A673 (cell line): ENCODE measurements around the gene SOX1. TPM values are rescaled to one million over a fixed set of nuclear protein-coding genes. Genes with fewer than 3 reads are reported as not detected.
A peak's percentile ranks its signal among the peaks of the same experiment; 100 is the strongest.

ENCODE experiments used
- BruUV-seq: library from RNA; stranded (reverse); fragments of 400-500 nt; replicated peaks from 2 replicates; lab custom pipeline; 2021; lab: Mats Ljungman, UMichigan
- CTCF ChIA-PET: fragments of 300-600 bp; sonication (Branson Sonifier 250); formaldehyde crosslinking; loops from one replicate; lab custom pipeline; 2022; ENCODE audit warnings: antibody characterized with exemption; lab: Charles Lee
- POLR2A ChIA-PET: fragments of 300-600 bp; sonication (Branson Sonifier 250); formaldehyde crosslinking; loops from one replicate; lab custom pipeline; 2022; ENCODE audit warnings: antibody characterized with exemption; ENCODE audit not compliant: low non-redundant PET; lab: Charles Lee
- DNase-seq: peaks from one replicate; pipeline ENCODE4 v3.0.0-alpha.2; 2015; ENCODE audit warnings: low spot score
- H3K27ac ChIP-seq: fragments of 200-600 bp; sonication (generic); 2 replicates; pipeline ENCODE4 v1.5.1; 2016; ENCODE audit warnings: mixed run types, low read depth, mild to moderate bottlenecking, mixed read lengths, antibody characterized with exemption, low read length; ENCODE audit not compliant: poor library complexity, severe bottlenecking
- H3K27me3 ChIP-seq: fragments of 200-600 bp; sonication (generic); replicated peaks from 2 replicates; pipeline ENCODE4 v1.6.1; 2017; ENCODE audit warnings: mixed run types, low read depth, mild to moderate bottlenecking, mixed read lengths, antibody characterized with exemption, low read length; ENCODE audit not compliant: insufficient read depth, poor library complexity
- H3K36me3 ChIP-seq: fragments of 200-600 bp; sonication (generic); 2 replicates; pipeline ENCODE4 v1.6.1; 2016; ENCODE audit warnings: mixed run types, mild to moderate bottlenecking, mixed read lengths, antibody characterized with exemption, low read length; ENCODE audit not compliant: insufficient read depth, poor library complexity, severe bottlenecking
- H3K4me1 ChIP-seq: fragments of 200-600 bp; sonication (generic); 2 replicates; pipeline ENCODE4 v1.6.1; 2017; ENCODE audit warnings: mixed run types, mild to moderate bottlenecking, mixed read lengths, antibody characterized with exemption, low read length; ENCODE audit not compliant: insufficient read depth, poor library complexity, severe bottlenecking
- H3K4me3 ChIP-seq: fragments of 200-600 bp; sonication (generic); 2 replicates; pipeline ENCODE4 v1.5.1; 2016; ENCODE audit warnings: low read depth, mixed run types, mild to moderate bottlenecking, mixed read lengths, low read length; ENCODE audit not compliant: poor library complexity, severe bottlenecking
- H3K9me3 ChIP-seq: fragments of 200-600 bp; sonication (generic); 2 replicates; pipeline ENCODE4 v1.6.1; 2016; ENCODE audit warnings: mixed run types, low read depth, mild to moderate bottlenecking, mixed read lengths, antibody characterized with exemption, low read length; ENCODE audit not compliant: poor library complexity, severe bottlenecking
- EZH2 ChIP-seq: fragments of 200-600 bp; sonication (generic); IDR thresholded peaks from 2 replicates; pipeline ENCODE4 v1.6.1; 2017; ENCODE audit warnings: borderline replicate concordance, low read depth, mild to moderate bottlenecking, mixed read lengths, antibody characterized with exemption, low read length; ENCODE audit not compliant: poor library complexity, severe bottlenecking
- intact Hi-C: fragments of 100-400 bp; cut with micrococcal nuclease; formaldehyde crosslinking; loops from one replicate; pipeline ENCODE4 v1.10.0; 2022; ENCODE audit not compliant: unreplicated experiment
- total RNA-seq: library from RNA; stranded (reverse); gene quantifications from 2 replicates; pipeline ENCODE4 v1.2.3, GENCODE V29; 2021
- TF ChIP-seq, protein P1 (sequence below): fragments of 300-800, 200-600 bp; sonication (generic); conservative IDR thresholded peaks from 2 replicates; pipeline ENCODE4 v1.5.1; 2017; ENCODE audit warnings: low read depth, mild to moderate bottlenecking, antibody characterized with exemption, low read length, moderate library complexity, mixed read lengths

The SOX1 gene
- total RNA-seq, 1 experiment from 2014 or later, result 56.6 TPM

GRCh38 chr13:112078216-112078615 is 11.3 kb downstream of the SOX1 start:
- intact Hi-C loops, result no loop called here
- TF ChIP-seq EZH2, result no peak
- TF ChIP-seq, protein P1, sequence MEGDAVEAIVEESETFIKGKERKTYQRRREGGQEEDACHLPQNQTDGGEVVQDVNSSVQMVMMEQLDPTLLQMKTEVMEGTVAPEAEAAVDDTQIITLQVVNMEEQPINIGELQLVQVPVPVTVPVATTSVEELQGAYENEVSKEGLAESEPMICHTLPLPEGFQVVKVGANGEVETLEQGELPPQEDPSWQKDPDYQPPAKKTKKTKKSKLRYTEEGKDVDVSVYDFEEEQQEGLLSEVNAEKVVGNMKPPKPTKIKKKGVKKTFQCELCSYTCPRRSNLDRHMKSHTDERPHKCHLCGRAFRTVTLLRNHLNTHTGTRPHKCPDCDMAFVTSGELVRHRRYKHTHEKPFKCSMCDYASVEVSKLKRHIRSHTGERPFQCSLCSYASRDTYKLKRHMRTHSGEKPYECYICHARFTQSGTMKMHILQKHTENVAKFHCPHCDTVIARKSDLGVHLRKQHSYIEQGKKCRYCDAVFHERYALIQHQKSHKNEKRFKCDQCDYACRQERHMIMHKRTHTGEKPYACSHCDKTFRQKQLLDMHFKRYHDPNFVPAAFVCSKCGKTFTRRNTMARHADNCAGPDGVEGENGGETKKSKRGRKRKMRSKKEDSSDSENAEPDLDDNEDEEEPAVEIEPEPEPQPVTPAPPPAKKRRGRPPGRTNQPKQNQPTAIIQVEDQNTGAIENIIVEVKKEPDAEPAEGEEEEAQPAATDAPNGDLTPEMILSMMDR, result no peak
- Histone ChIP-seq H3K36me3 (no peaks in the 10 kb centered on the region), H3K4me1 (peaks cover 29% of the 10 kb centered on the region), H3K27me3 (peaks cover 31% of the 10 kb centered on the region), H3K27ac (peak overlapping the region; percentile 80), H3K9me3 (peaks cover 2% of the 10 kb centered on the region), H3K4me3 (no peak overlapping the region)
- DNase-seq, result no peak
- POLR2A ChIA-PET, result no interaction called here
- no TSS peak for BruUV-seq
- CTCF ChIA-PET, result no interaction called here

- Histone ChIP-seq H3K9me3 (peaks cover 6% of the 10 kb centered on the region), H3K36me3 (no peaks in the 10 kb centered on the region), H3K27ac (peak overlapping the region; percentile 80), H3K4me1 (peaks cover 29% of the 10 kb centered on the region), H3K4me3 (no peak overlapping the region), H3K27me3 (peaks cover 23% of the 10 kb centered on the region)
- DNase-seq, result peak; percentile 76
- ChIA-PET POLR2A (no interaction called here), CTCF (no interaction called here)
- TF ChIP-seq, protein P1, result no peak
- no peak for TF ChIP-seq EZH2
- intact Hi-C loops, result no loop called here
- BruUV-seq, result TSS peak; percentile 81
Observed at GRCh38 chr13:112078879-112079531, 12.1 kb downstream of the SOX1 start.

DNA sequence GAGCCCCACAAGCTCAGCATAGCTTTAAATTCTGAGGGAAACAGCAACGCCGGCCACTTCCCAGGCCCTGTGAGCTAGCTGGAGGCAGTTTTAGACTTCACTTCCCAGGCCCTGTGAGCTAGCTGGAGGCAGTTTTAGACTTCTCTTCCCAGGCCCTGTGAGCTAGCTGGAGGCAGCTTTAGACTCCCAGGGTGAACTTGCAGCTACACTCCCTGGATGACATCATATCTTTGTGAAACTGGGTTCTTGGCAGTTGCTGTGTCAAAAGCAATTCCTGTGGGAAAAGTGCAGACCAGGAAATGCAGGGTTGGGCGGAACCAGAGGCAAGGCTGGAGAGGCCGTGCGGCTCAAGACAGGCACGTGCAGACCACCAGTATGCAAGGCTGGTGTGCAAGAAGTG is 12.7 kb downstream of the SOX1 start:
- intact Hi-C loops, result no loop called here
- peak overlapping the region; percentile 80 for H3K27ac ChIP-seq
- ChIA-PET CTCF (no interaction called here), POLR2A (no interaction called here)
- no TSS peak for BruUV-seq
- peaks cover 13% of the 10 kb centered on the region for H3K9me3 ChIP-seq
- no peaks in the 10 kb centered on the region for H3K36me3 ChIP-seq
- no peak overlapping the region for H3K4me3 ChIP-seq
- TF ChIP-seq, protein P1, result no peak
- TF ChIP-seq EZH2, result no peak
- DNase-seq, result peak; percentile 80
- peaks cover 16% of the 10 kb centered on the region for H3K27me3 ChIP-seq
- peaks cover 29% of the 10 kb centered on the region for H3K4me1 ChIP-seq
